Transverse colon (tissue), 4 donors: ENCODE results near the gene PPP1R15A.

Experiments
- CTCF ChIP-seq, 5 experiments: fragments of 200-600 bp in 3 of 5; fragments of 450-650 bp in 2 of 5; sonication (generic) in 3 of 5; IDR thresholded peaks; 1 replicate in 2 of 5; 2 replicates in 3 of 5; pipeline ENCODE4 v1.5.1; 2016 to 2017; ENCODE audit warnings: antibody characterized with exemption in 5 of 5, inconsistent platforms in 3 of 5, mild to moderate bottlenecking in 2 of 5, moderate library complexity in 1 of 5
- EP300 ChIP-seq: sonication (generic); formaldehyde crosslinking; IDR thresholded peaks from one replicate; pipeline ENCODE4 v1.6.1; 2017; ENCODE audit warnings: antibody characterized with exemption, low read depth
- POLR2A ChIP-seq: fragments of 450-650 bp; IDR thresholded peaks from one replicate; pipeline ENCODE4 v1.6.1; 2016; ENCODE audit warnings: antibody characterized with exemption, mild to moderate bottlenecking, moderate library complexity
- POLR2AphosphoS5 ChIP-seq, 3 donors: sonication (generic); formaldehyde crosslinking; IDR thresholded peaks; one replicate each; pipeline ENCODE4 v1.6.1; 2016; ENCODE audit warnings: antibody characterized with exemption in 3 of 3

- TF ChIP-seq POLR2A: no peak
- no peak for TF ChIP-seq CTCF (IDR thresholded peaks at IDR 0.05)
- no peak for TF ChIP-seq POLR2AphosphoS5 (IDR thresholded peaks at IDR 0.05)
- TF ChIP-seq EP300: no peak
These were observed 30.6 kb upstream of the PPP1R15A start for GRCh38 chr19:48841571-48841970.
